WTC11 (cell line): ENCODE data around the gene ATAD2B.

Experiments
- ESRRA ChIP-seq: sonication (generic); formaldehyde crosslinking; IDR thresholded peaks from 2 replicates; pipeline ENCODE4 v1.8.1; 2022; ENCODE audit warnings: mild to moderate bottlenecking, missing genetic modification reagents, borderline replicate concordance
- HMGA2 ChIP-seq: fragments of 250-450 bp; sonication (Bioruptor Pico); IDR thresholded peaks from 2 replicates; pipeline ENCODE4 v1.4.0; 2021; ENCODE audit warnings: mild to moderate bottlenecking, moderate library complexity
- MYBL2 ChIP-seq: sonication (generic); formaldehyde crosslinking; IDR thresholded peaks from 2 replicates; pipeline ENCODE4 v1.8.1; 2023; ENCODE audit warnings: mild to moderate bottlenecking, moderate library complexity, missing genetic modification reagents
- TEAD4 ChIP-seq: sonication (generic); formaldehyde crosslinking; IDR thresholded peaks from 2 replicates; pipeline ENCODE4 v1.8.0; 2022; ENCODE audit warnings: mild to moderate bottlenecking, missing genetic modification reagents
- TP53 ChIP-seq: sonication (generic); formaldehyde crosslinking; IDR thresholded peaks from 2 replicates; pipeline ENCODE4 v1.8.1; 2023; ENCODE audit warnings: mild to moderate bottlenecking, missing genetic modification reagents
- TF ChIP-seq, protein P1 (sequence below): fragments of 200-600 bp; IDR thresholded peaks from 2 replicates; pipeline ENCODE4 v1.8.0; 2022; ENCODE audit warnings: antibody characterized with exemption
- TF ChIP-seq, protein P2 (sequence below): sonication (generic); formaldehyde crosslinking; IDR thresholded peaks from 2 replicates; pipeline ENCODE4 v1.8.0; 2022; ENCODE audit warnings: mild to moderate bottlenecking, missing genetic modification reagents
- TF ChIP-seq, protein P3 (sequence below): sonication (generic); formaldehyde crosslinking; IDR thresholded peaks from 2 replicates; pipeline ENCODE4 v1.8.1; 2022; ENCODE audit warnings: mild to moderate bottlenecking, missing genetic modification reagents, moderate library complexity, borderline replicate concordance
- TF ChIP-seq, protein P4 (sequence below): sonication (generic); formaldehyde crosslinking; IDR thresholded peaks from 2 replicates; pipeline ENCODE4 v1.8.1; 2022; ENCODE audit warnings: low read depth, missing genetic modification reagents, borderline replicate concordance
- TF ChIP-seq, protein P5 (sequence below): sonication (generic); formaldehyde crosslinking; IDR thresholded peaks from 2 replicates; pipeline ENCODE4 v1.8.1; 2023; ENCODE audit warnings: mild to moderate bottlenecking, missing genetic modification reagents, moderate library complexity
- TF ChIP-seq, protein P6 (sequence below): sonication (generic); formaldehyde crosslinking; IDR thresholded peaks from 2 replicates; pipeline ENCODE4 v1.8.0; 2022; ENCODE audit warnings: mild to moderate bottlenecking, missing genetic modification reagents
- TF ChIP-seq, protein P7 (sequence below): sonication (generic); formaldehyde crosslinking; IDR thresholded peaks from 2 replicates; pipeline ENCODE4 v1.8.1; 2022; ENCODE audit warnings: low read depth, mild to moderate bottlenecking, moderate library complexity, missing genetic modification reagents, borderline replicate concordance

DNA sequence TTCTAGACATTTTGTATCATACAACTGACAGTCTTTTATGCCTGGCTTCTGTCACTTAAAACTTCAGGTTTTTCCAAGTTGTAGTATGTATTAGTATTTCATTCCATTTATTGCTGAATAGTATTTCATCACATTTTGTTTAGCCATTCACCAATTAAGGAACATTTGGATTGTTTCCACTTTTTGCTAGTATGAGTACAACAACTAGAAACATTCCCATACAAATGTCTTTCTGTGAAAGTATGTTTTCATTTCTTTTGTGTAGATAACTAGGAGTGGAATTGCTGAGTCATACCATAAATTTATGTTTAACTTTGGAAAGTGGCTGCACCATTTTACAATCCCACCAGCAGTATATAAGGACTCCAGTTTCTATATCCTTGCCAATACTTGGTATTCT lies 135.9 kb downstream of the ATAD2B start:
- TF ChIP-seq TP53 (CRISPR knock-in tag), result no peak
- TF ChIP-seq, protein P1, sequence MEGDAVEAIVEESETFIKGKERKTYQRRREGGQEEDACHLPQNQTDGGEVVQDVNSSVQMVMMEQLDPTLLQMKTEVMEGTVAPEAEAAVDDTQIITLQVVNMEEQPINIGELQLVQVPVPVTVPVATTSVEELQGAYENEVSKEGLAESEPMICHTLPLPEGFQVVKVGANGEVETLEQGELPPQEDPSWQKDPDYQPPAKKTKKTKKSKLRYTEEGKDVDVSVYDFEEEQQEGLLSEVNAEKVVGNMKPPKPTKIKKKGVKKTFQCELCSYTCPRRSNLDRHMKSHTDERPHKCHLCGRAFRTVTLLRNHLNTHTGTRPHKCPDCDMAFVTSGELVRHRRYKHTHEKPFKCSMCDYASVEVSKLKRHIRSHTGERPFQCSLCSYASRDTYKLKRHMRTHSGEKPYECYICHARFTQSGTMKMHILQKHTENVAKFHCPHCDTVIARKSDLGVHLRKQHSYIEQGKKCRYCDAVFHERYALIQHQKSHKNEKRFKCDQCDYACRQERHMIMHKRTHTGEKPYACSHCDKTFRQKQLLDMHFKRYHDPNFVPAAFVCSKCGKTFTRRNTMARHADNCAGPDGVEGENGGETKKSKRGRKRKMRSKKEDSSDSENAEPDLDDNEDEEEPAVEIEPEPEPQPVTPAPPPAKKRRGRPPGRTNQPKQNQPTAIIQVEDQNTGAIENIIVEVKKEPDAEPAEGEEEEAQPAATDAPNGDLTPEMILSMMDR, result no peak
- TF ChIP-seq, protein P2, sequence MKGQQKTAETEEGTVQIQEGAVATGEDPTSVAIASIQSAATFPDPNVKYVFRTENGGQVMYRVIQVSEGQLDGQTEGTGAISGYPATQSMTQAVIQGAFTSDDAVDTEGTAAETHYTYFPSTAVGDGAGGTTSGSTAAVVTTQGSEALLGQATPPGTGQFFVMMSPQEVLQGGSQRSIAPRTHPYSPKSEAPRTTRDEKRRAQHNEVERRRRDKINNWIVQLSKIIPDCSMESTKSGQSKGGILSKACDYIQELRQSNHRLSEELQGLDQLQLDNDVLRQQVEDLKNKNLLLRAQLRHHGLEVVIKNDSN (CRISPR knock-in tag), result no peak
- TF ChIP-seq HMGA2, result no peak
- no peak for TF ChIP-seq TEAD4 (CRISPR knock-in tag)
- TF ChIP-seq, protein P3, sequence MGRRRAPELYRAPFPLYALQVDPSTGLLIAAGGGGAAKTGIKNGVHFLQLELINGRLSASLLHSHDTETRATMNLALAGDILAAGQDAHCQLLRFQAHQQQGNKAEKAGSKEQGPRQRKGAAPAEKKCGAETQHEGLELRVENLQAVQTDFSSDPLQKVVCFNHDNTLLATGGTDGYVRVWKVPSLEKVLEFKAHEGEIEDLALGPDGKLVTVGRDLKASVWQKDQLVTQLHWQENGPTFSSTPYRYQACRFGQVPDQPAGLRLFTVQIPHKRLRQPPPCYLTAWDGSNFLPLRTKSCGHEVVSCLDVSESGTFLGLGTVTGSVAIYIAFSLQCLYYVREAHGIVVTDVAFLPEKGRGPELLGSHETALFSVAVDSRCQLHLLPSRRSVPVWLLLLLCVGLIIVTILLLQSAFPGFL (CRISPR knock-in tag), result no peak
- TF ChIP-seq, protein P4, sequence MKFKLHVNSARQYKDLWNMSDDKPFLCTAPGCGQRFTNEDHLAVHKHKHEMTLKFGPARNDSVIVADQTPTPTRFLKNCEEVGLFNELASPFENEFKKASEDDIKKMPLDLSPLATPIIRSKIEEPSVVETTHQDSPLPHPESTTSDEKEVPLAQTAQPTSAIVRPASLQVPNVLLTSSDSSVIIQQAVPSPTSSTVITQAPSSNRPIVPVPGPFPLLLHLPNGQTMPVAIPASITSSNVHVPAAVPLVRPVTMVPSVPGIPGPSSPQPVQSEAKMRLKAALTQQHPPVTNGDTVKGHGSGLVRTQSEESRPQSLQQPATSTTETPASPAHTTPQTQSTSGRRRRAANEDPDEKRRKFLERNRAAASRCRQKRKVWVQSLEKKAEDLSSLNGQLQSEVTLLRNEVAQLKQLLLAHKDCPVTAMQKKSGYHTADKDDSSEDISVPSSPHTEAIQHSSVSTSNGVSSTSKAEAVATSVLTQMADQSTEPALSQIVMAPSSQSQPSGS (CRISPR knock-in tag), result no peak
- TF ChIP-seq, protein P5, sequence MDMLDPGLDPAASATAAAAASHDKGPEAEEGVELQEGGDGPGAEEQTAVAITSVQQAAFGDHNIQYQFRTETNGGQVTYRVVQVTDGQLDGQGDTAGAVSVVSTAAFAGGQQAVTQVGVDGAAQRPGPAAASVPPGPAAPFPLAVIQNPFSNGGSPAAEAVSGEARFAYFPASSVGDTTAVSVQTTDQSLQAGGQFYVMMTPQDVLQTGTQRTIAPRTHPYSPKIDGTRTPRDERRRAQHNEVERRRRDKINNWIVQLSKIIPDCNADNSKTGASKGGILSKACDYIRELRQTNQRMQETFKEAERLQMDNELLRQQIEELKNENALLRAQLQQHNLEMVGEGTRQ (CRISPR knock-in tag), result no peak
- TF ChIP-seq, protein P6, sequence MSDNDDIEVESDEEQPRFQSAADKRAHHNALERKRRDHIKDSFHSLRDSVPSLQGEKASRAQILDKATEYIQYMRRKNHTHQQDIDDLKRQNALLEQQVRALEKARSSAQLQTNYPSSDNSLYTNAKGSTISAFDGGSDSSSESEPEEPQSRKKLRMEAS (CRISPR knock-in tag), result no peak
- no peak for TF ChIP-seq ESRRA (CRISPR knock-in tag)
- TF ChIP-seq, protein P7, sequence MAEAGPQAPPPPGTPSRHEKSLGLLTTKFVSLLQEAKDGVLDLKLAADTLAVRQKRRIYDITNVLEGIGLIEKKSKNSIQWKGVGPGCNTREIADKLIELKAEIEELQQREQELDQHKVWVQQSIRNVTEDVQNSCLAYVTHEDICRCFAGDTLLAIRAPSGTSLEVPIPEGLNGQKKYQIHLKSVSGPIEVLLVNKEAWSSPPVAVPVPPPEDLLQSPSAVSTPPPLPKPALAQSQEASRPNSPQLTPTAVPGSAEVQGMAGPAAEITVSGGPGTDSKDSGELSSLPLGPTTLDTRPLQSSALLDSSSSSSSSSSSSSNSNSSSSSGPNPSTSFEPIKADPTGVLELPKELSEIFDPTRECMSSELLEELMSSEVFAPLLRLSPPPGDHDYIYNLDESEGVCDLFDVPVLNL (CRISPR knock-in tag), result no peak
- TF ChIP-seq MYBL2 (CRISPR knock-in tag), result no peak
